ENCODE results near the gene FANCE. TPM values are rescaled to one million over a fixed set of nuclear protein-coding genes. Genes with fewer than 3 reads are reported as not detected.
A peak's percentile ranks its signal among the peaks of the same experiment; 100 is the strongest.
"Not testable (repeated sequence)": the region's sequence is repeated elsewhere in the genome, so short reads cannot be mapped to it uniquely, and the experiment has no call there.

The FANCE gene
- total RNA-seq, 1 donor from 2014 or later, result 3.8 TPM

- DNase-seq, result no peak
- intact Hi-C loops (cut with micrococcal nuclease), result no loop called here
- no peak for ATAC-seq
Observed at GRCh38 chr6:35428421-35429149, 23.6 kb upstream of the FANCE start.

GRCh38 chr6:35429463-35429862 is 22.7 kb upstream of the FANCE start:
- DNase-seq (no peak), ATAC-seq (no peak)

GRCh38 chr6:35432291-35432690 is 19.8 kb upstream of the FANCE start:
- no peak for ATAC-seq
- intact Hi-C loops (cut with micrococcal nuclease), result no loop called here
- DNase-seq, result no peak

More at GRCh38 chr6:35429463-35429862, 22.7 kb upstream of the FANCE start:
- intact Hi-C loops (cut with micrococcal nuclease), result no loop called here

- intact Hi-C loops (cut with micrococcal nuclease); DNase-seq; ATAC-seq: not testable (repeated sequence)
Observed at GRCh38 chr6:35432702-35433101, 19.4 kb upstream of the FANCE start.

- DNase-seq (peak; percentile 71), ATAC-seq (peak; percentile 88)
- intact Hi-C loops (cut with micrococcal nuclease), result no loop called here
Observed at GRCh38 chr6:35435074-35435837, 16.9 kb upstream of the FANCE start.

GRCh38 chr6:35436071-35436857 is 15.9 kb upstream of the FANCE start:
- DNase-seq, result no peak
- intact Hi-C loops (cut with micrococcal nuclease), result no loop called here
- ATAC-seq, result no peak

- DNase-seq; intact Hi-C loops (cut with micrococcal nuclease); ATAC-seq: not testable (repeated sequence)
Observed at GRCh38 chr6:35438378-35439065, 13.6 kb upstream of the FANCE start.

- no peak for ATAC-seq
Observed at GRCh38 chr6:35439308-35439707, 12.8 kb upstream of the FANCE start.

GRCh38 chr6:35441205-35441604 is 10.9 kb upstream of the FANCE start:
- DNase-seq (no peak), ATAC-seq (peak; percentile 94)
- intact Hi-C loops (cut with micrococcal nuclease), result no loop called here

More at GRCh38 chr6:35439308-35439707, 12.8 kb upstream of the FANCE start:
- intact Hi-C loops (cut with micrococcal nuclease), result no loop called here
- no peak for DNase-seq

GRCh38 chr6:35441642-35442041 is 10.5 kb upstream of the FANCE start:
- ATAC-seq (no peak), DNase-seq (no peak)
- intact Hi-C loops (cut with micrococcal nuclease), result no loop called here

- intact Hi-C loops (cut with micrococcal nuclease), result no loop called here
- ATAC-seq (no peak), DNase-seq (no peak)
Observed at GRCh38 chr6:35442693-35443092, 9.4 kb upstream of the FANCE start.

GRCh38 chr6:35443341-35444030 is 8.7 kb upstream of the FANCE start:
- no peak for DNase-seq
- intact Hi-C loops (cut with micrococcal nuclease), result no loop called here
- no peak for ATAC-seq

- intact Hi-C loops (cut with micrococcal nuclease), result loop anchor here (5.0 kb wide), 1 partner anchor 103 kb away; the partner anchor contains the start of gene PPARD
- DNase-seq (no peak), ATAC-seq (no peak)
Observed at GRCh38 chr6:35445691-35446090, 6.4 kb upstream of the FANCE start.

GRCh38 chr6:35448191-35448590 is 3.9 kb upstream of the FANCE start:
- intact Hi-C loops (cut with micrococcal nuclease), result loop anchor here (5.0 kb wide), 1 partner anchor 106 kb away; the partner anchor contains the start of gene PPARD
- ATAC-seq (no peak), DNase-seq (no peak)

- intact Hi-C loops (cut with micrococcal nuclease), result loop anchor here (5.0 kb wide), 1 partner anchor 107 kb away; the partner anchor contains the start of gene PPARD
Observed at GRCh38 chr6:35449287-35449881, 2.8 kb upstream of the FANCE start.

GRCh38 chr6:35451354-35452182 is 570 bp upstream of the FANCE start:
- intact Hi-C loops (cut with micrococcal nuclease), result no loop called here
- DNase-seq (no peak), ATAC-seq (no peak)

More at GRCh38 chr6:35449287-35449881, 2.8 kb upstream of the FANCE start:
- ATAC-seq (peak; percentile 54), DNase-seq (no peak)

- ATAC-seq, result no peak
- DNase-seq, result no peak
- intact Hi-C loops (cut with micrococcal nuclease), result no loop called here
Observed at GRCh38 chr6:35453236-35453635, 1.1 kb downstream of the FANCE start.

All from left ventricle myocardium superior (tissue), 1 donor.